Right atrium auricular region (tissue), 2 donors: ENCODE measurements around the gene MRPL55. TPM values are rescaled to one million over a fixed set of nuclear protein-coding genes. Genes with fewer than 3 reads are reported as not detected.

Experiments
- DNase-seq: peaks from one replicate; pipeline ENCODE4 v3.0.0-alpha.2; 2019; ENCODE audit warnings: low spot score
- H3K27ac ChIP-seq, 2 donors: fragments of 200-600 bp; sonication (generic); 1 replicate in 1 of 2; 2 replicates in 1 of 2; pipeline ENCODE4 v1.5.1; 2016 to 2019
- H3K27me3 ChIP-seq, 2 donors: fragments of 200-600 bp; sonication (generic); one replicate each; pipeline versions ENCODE4 v1.5.1 to v1.6.0; 2017 to 2019
- H3K36me3 ChIP-seq: fragments of 200-600 bp; sonication (generic); one replicate; pipeline ENCODE4 v1.5.1; 2016
- H3K4me1 ChIP-seq, 2 donors: fragments of 200-600 bp; sonication (generic); one replicate each; pipeline versions ENCODE4 v1.5.1 to v1.6.0; 2017 to 2019
- H3K4me3 ChIP-seq, 2 donors: fragments of 200-600 bp; sonication (generic); 1 replicate in 1 of 2; 2 replicates in 1 of 2; pipeline ENCODE4 v1.5.1; 2017 to 2019; ENCODE audit warnings: mild to moderate bottlenecking in 1 of 2, moderate library complexity in 1 of 2
- H3K9me3 ChIP-seq, 2 donors: fragments of 200-600 bp; sonication (generic); one replicate each; pipeline ENCODE4 v1.5.1; 2019
- CTCF ChIP-seq, 2 donors: fragments of 200-600 bp; sonication (generic); IDR thresholded peaks; one replicate each; pipeline ENCODE4 v1.5.1; 2019; ENCODE audit warnings: antibody characterized with exemption in 2 of 2
- total RNA-seq, 2 donors: library from RNA; depleted of rRNA; stranded (reverse); fragments of >200 nt; gene quantifications; one replicate each; pipeline ENCODE4 v1.1.0, GENCODE V29; 2016

The MRPL55 gene
- total RNA-seq, 2 donors from 2014 or later, result 76.6 to 81.2 TPM

- peaks cover 29% of the 10 kb centered on the region for H3K36me3 ChIP-seq
- peak overlapping the region in 1 of 2 donors; percentile 27 for H3K4me3 ChIP-seq
- no peak for DNase-seq
- H3K4me1 ChIP-seq, result peaks cover 7 to 64% of the 10 kb centered on the region in 2 donors
- H3K27ac ChIP-seq, result peak overlapping the region; percentile 82 to 83
- TF ChIP-seq CTCF (IDR thresholded peaks at IDR 0.05), result no peak
- no peaks in the 10 kb centered on the region for H3K27me3 ChIP-seq
- no peaks in the 10 kb centered on the region for H3K9me3 ChIP-seq
These were observed 39.9 kb upstream of the MRPL55 start for GRCh38 chr1:228148935-228149405.

- Histone ChIP-seq H3K27ac (peak overlapping the region; percentile 82 to 83), H3K4me1 (peaks cover 7 to 70% of the 10 kb centered on the region in 2 donors), H3K9me3 (no peaks in the 10 kb centered on the region), H3K36me3 (peaks cover 29% of the 10 kb centered on the region), H3K4me3 (no peak overlapping the region), H3K27me3 (no peaks in the 10 kb centered on the region)
- TF ChIP-seq CTCF (IDR thresholded peaks at IDR 0.05), result no peak
- DNase-seq, result no peak
These were observed 39.2 kb upstream of the MRPL55 start for GRCh38 chr1:228148196-228148861.

- H3K27me3 ChIP-seq, result no peaks in the 10 kb centered on the region
- H3K4me1 ChIP-seq, result peaks cover 7 to 76% of the 10 kb centered on the region in 2 donors
- H3K9me3 ChIP-seq, result no peaks in the 10 kb centered on the region
- no peak for DNase-seq
- H3K27ac ChIP-seq, result peak overlapping the region; percentile 82 to 83
- TF ChIP-seq CTCF (IDR thresholded peaks at IDR 0.05), result no peak
- H3K4me3 ChIP-seq, result no peak overlapping the region
- H3K36me3 ChIP-seq, result peaks cover 29% of the 10 kb centered on the region
These were observed 38.7 kb upstream of the MRPL55 start for GRCh38 chr1:228147768-228148167.

- Histone ChIP-seq H3K4me1 (peaks cover 7 to 81% of the 10 kb centered on the region in 2 donors), H3K9me3 (no peaks in the 10 kb centered on the region), H3K36me3 (peaks cover 29% of the 10 kb centered on the region), H3K4me3 (no peak overlapping the region), H3K27me3 (no peaks in the 10 kb centered on the region), H3K27ac (no peak overlapping the region)
- DNase-seq, result no peak
- no peak for TF ChIP-seq CTCF (IDR thresholded peaks at IDR 0.05)
These were observed 38.1 kb upstream of the MRPL55 start for GRCh38 chr1:228147151-228147693.

GRCh38 chr1:228146417-228147150 is 37.5 kb upstream of the MRPL55 start:
- Histone ChIP-seq H3K9me3 (no peaks in the 10 kb centered on the region), H3K27ac (no peak overlapping the region), H3K4me3 (no peak overlapping the region), H3K27me3 (no peaks in the 10 kb centered on the region), H3K36me3 (peaks cover 29% of the 10 kb centered on the region), H3K4me1 (peaks cover 7 to 85% of the 10 kb centered on the region in 2 donors)
- no peak for TF ChIP-seq CTCF (IDR thresholded peaks at IDR 0.05)
- DNase-seq, result no peak
